ELR (cell line): Measurements from ENCODE around the gene CHD6.

Experiments used
- DNase-seq: peaks from one replicate; pipeline ENCODE4 v3.0.0-alpha.2; 2015; ENCODE audit warnings: low read depth

Gene CHD6

GRCh38 chr20:41467220-41467619 lies 151.0 kb downstream of the CHD6 start:
- no peak for DNase-seq

DNA sequence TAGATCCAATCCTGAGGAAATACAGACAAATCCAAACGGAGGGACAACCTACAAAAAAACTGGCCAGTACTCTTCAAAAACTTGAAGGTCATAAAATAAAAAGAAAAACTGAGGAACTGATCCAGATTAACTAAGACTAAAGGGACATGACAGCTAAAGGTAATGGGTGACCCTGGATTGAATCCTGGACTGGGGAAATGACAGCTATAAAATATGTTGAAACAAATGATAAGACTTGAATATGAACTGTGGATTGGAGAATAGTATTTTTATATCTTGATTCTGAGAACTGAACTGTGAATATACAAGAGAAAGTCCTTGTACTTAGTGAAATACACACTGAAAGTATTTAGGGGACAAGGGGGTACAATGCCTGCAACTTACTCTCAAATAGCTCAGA lies 154.6 kb downstream of the CHD6 start:
- no peak for DNase-seq

GRCh38 chr20:41462372-41463161 lies 155.6 kb downstream of the CHD6 start:
- no peak for DNase-seq

DNA sequence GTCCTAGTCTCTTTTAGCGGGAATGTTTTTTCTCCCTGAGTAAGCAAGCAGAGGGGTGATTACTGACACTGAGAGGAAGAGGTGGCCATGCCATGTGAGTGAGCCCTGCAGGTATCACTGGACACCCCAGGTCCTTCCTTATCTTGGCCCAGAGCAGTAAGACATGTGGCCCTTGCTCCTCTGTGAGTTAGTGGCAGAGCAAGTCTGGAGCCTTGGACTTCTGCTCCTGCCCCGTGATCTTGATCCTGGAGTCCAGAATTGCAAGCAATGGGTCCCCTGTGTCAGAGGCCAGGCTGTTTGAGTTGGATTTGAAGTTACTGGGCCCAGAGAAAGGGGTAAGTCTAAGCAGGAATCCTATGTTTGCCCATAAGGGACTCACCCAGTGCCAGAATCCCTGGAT lies 159.4 kb downstream of the CHD6 start:
- DNase-seq, result no peak

GRCh38 chr20:41457173-41457857 lies 160.9 kb downstream of the CHD6 start:
- no peak for DNase-seq

DNA sequence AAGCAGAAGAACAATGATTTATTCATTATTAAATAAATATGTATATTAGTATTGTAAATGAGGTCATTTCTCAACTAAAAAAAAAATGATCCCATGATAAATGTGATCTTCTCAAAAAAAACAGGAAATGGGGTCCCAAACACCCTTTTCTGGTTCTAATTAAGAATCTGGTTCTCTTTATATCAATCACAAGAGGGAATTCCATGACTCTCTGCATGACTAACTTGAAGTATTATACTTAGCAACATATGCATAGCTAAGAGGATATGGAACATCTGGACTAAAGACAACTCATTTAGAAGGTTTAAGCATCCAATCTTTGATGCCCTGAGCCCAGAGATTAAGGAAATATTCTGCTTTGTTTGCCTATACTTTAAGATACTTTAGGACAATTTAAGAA lies 161.8 kb downstream of the CHD6 start:
- DNase-seq, result no peak

DNA sequence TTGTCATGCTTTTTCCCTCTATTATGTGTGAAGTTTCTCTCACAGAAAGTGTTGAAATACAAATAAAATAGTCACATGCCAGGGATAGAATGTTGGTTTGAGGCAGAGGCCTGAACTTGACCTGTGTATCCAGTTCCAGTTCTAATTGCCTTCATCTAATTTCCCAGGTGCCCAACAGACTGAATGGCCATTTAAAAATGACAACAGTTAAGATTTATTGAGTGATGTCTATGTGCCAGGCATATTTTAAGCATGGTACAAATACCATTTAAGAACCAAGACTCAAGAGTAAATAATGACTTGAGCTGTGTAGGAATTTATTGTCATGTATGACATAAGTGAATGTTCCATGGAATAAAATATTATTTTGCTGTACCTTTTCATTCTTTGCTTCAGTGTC lies 163.9 kb downstream of the CHD6 start:
- DNase-seq, result no peak

DNA sequence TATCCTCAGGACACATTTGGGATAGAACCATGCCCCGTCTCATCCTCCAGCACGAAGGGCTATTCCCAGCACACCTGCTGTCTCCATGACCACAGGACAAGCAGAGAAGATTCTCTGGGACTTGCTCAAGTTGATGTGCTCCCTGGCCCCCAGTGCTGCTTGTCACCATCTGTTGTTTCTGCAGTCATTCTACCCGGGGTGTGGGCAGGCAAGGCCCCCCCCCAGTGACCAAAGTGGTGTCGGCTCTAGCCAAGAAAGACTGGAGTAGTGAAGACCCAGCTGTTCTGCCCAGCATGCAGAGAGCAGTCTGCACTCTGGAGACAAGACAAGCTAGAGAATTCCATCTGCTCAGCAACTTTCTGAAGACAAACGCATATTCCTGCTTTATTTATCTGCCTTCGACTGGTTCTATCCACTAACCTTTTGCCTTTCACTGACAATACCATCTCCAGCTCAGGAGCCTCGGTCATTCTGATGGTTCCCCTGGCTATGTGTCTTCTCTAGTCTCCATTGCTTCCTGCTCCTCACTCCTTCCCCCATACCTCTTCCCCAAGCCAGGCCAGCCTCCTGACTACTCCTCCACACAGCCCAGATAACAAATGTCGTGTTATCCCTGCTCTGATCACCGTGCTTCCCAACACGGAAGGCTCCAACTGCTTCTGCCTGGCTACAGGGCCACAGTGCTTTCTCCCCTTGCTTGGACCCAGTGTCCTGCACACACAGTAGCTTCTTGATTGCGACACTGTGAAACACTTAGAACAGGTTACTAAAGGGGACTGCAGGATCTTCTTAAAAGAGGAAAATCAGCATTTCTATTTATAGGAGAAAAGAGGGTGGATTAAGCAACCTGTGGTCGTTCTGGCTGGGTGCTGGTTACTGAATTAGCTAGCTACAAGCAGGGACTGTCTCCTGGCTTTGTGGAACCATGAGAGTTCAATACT lies 164.9 kb downstream of the CHD6 start:
- DNase-seq, result no peak

DNA sequence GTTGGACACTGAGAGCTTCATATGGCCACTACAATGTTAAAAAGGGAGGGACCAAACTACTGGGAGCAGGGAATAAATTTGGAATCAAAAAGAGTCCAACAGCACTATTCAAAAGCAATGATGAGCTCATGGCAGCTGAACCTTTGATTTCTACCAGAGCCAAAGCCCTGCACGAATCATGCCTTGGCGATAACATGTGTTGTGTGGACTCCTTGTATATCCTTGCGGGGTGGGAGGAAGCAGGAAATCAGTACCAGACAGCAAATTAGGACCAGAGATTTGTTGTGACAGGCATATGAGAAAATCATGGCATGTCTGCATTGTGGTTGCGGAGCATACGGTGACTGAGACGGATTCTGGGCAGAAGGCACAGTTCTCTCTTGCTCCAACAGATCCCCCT lies 166.0 kb downstream of the CHD6 start:
- DNase-seq, result no peak

DNA sequence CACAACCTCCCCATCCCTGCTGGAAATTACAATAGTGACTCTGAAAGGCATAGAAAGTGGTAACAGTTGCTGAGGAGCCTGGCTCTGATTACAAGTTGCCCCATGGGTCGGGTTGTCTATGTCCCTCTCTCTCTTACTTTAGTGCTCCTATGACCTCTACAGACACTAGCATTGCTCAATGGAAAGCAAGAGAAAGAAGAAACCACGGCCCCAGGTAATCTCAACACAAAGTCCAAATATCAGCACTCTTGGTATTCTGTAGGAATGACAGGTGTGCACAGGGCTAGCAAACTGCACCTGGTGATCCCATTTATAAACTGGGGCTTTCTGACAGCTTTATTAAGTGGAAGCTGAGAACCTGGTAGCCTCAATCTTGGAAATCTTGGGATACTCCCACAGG lies 171.2 kb downstream of the CHD6 start:
- DNase-seq, result no peak

- DNase-seq, result no peak
Measured at GRCh38 chr20:41446456-41446855, 171.7 kb downstream of the CHD6 start.

DNA sequence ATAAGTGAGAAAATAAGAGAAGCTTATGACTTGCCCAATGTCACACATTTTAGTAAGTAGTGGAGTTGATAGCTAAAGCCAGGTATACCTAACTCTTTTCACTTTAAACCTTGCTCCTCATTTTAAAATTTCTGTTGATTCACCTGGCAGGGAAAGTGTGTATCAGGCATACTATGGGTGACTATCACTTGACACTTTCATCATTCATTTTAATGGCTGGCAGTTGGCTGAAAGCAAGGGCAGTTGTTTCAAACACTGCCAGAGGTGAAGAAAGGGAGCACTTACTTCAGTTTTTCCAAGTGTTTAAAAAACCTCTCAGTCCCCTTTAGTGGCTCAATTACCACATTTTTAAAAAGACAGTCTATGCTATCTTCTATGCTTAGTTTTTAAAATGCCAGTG lies 173.4 kb downstream of the CHD6 start:
- DNase-seq, result no peak

DNA sequence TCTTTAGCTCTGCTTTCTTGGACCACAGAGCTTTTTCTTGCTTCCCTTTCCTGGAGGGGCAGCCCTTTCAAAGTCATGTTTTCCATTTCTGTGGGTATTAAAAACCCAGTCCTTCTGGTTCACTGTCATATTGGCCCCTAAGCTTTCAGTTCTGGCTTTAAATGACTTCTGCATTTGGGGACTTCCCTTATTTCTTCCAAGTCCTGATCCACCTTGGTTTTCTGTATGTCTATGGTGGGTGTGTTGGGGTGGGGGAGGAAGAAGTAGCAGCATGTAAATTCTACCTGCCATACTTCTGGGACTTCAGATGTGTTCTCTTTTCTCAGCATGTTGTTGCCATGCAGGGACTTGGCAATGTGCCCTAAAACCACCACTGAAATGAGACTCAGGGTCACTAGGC lies 174.5 kb downstream of the CHD6 start:
- DNase-seq, result no peak

DNA sequence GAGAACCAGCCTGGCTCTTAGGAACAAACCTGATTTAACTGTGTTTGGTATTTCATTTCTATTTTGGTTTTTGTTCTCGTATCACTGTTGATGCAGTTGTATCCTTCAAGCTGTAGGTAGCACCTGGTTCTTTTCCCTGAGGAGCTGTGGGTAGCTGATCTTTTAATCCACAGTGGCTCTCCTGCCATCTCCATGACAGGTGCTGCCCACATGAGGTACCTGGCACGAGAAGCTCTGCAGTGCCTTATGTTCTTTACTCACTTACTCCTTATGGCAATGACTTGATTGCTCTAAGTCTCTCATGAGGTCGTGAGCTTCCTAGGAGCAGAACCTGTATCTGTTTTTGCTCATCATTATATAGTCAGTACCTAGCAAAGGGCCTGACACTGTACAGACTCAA lies 177.3 kb downstream of the CHD6 start:
- DNase-seq, result no peak

DNA sequence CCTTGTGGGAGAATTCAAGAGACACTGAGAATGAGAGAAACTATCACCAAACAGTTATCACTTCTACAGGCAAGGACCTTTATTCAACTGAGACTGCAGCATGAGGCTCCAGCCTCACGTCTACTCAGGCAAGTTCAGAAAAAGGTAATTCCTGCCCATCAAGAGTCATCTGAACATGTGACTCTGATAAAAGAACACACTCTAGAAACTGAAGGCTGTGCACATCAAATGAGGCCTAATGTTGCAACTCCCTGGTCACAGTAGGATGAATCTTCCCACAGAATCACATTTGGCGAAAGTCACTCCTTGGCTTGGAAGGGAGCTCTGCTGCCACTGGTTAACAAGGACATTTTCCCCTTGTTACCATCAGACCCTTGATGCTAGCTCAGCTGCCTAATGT lies 180.3 kb downstream of the CHD6 start:
- no peak for DNase-seq

- peak; percentile 91 for DNase-seq
Measured at GRCh38 chr20:41436679-41437078, 181.5 kb downstream of the CHD6 start.

GRCh38 chr20:41433203-41433602 lies 185.0 kb downstream of the CHD6 start:
- DNase-seq, result no peak

GRCh38 chr20:41432746-41433145 lies 185.4 kb downstream of the CHD6 start:
- DNase-seq, result no peak

DNA sequence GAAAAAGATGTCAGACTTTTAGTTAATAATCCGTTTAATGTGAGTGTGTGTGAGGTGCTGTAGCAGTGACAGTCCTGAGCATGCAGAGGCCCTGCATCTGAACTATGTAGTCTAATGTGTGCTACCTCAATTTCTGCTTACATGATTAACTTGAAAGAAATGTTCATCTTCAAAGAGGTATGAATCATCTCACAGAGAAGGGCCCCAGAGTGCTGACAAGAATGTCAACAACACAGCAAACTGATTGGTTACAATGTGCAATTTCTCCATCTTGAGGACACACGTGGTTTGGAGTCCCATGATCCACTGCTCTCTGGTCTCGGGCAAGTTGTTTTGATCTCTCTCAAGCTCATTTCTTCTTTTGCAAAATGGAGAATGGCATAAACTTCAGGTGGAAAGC lies 189.9 kb downstream of the CHD6 start:
- DNase-seq, result peak; percentile 92

DNA sequence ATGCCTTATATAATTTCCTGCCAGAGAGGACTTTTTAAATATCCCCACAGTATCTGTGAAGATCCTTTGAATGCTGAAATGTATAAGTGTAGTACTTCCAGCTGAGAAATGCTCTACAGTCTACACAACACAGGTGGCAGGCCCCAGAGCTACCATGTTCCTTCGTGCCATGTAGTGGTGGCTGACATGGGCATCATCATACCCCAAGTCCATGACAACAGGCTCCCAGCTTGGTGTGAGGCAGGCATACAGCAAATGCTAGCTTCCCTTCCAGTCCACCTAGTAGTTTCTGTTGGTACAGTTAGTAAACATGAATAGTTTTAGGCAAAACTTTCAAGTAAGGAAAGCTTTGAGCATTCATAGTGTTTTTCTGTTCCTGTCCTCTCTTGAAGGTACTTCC lies 190.3 kb downstream of the CHD6 start:
- no peak for DNase-seq

DNA sequence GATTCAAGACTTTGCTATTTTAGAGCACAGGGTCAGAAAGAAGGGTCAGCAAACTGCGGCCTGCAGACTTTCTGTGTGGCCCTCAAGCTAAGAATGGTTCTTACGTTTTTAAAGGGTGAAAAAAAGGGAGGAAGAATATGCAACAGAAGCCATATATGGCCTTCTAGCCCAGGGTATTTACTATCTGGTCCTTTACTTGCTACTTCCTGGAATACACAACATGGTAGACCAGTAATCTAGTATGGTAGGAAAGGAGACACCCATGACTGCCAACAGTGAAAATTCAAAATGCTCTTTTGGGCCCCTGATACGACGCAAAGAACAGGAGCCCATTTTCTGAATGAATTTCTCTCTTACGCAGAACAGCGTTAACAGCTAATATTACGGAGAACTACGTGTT lies 191.2 kb downstream of the CHD6 start:
- no peak for DNase-seq

DNA sequence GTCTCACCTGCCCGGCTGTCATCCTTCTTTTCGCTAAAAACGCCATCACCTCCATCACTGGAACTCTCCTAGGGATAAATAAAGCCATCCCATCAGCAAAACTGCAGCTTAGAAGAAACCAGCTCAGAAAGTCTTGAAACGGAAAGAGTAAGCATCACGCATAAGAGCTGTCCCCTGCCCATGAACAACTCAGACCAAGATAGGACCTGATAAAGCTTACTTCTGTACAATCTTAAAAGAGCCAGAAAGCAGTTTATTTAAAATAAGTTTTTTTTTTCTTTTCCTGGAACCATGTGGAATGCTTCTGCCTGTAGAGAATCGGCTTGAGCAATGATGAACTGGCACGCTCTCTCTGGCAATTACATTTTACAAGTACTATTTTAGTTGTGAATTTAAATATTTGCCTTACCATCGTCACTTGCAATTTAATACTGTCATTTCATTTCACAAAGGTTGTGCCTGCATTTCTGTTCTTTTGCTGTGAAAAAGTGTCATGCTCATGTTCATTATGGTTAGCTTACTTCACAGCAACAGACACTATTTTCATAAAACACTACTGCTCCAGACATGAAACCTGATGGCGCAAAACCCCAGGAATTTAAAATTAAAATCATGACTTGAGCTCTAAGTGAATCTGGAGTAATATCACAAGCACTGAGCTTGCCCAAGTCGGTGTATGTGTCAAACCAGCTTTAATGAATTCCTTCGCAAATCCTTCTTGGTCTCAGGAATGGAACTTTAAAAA lies 191.9 kb downstream of the CHD6 start:
- DNase-seq, result no peak
